CD4-positive, alpha-beta T cell (primary cell): ENCODE results near the gene BLOC1S4. TPM values are rescaled to one million over a fixed set of nuclear protein-coding genes. Genes with fewer than 3 reads are reported as not detected.

Experiments used
- ATAC-seq: fragments of 200-7000 bp; cut with Tn5 transposase; one replicate; pipeline ENCODE4 v1.10.0; 2022; ENCODE audit warnings: mild to moderate bottlenecking; ENCODE audit not compliant: poor library complexity
- CTCF ChIA-PET: fragments of 350-600 bp; sonication (Branson Sonifier 250); formaldehyde crosslinking; loops from one replicate; lab custom pipeline; 2021; ENCODE audit warnings: antibody characterized with exemption, inconsistent platforms; lab: Charles Lee
- POLR2A ChIA-PET: fragments of 350-600 bp; sonication (Branson Sonifier 250); formaldehyde crosslinking; loops from one replicate; lab custom pipeline; 2021; ENCODE audit warnings: antibody characterized with exemption, inconsistent platforms; lab: Charles Lee
- DNase-seq, 14 experiments: peaks; one replicate each; pipeline ENCODE4 v3.0.0-alpha.2; 2013 to 2020; ENCODE audit warnings: mixed read lengths in 2 of 14
- H3K27ac ChIP-seq, 2 donors: one replicate each; pipeline versions ENCODE4 v1.5.1 to v1.7.0; 2013; ENCODE audit warnings: low read length in 2 of 2, low read depth in 1 of 2, mild to moderate bottlenecking in 1 of 2
- H3K27me3 ChIP-seq, 2 experiments: 1 replicate in 1 of 2; 2 replicates in 1 of 2; pipeline versions ENCODE4 v1.6.1 to v1.7.0; 2013; ENCODE audit warnings: low read length in 2 of 2, control low read depth in 1 of 2, mild to moderate bottlenecking in 1 of 2, moderate library complexity in 1 of 2; ENCODE audit not compliant: insufficient read depth in 2 of 2, control insufficient read depth in 1 of 2
- H3K36me3 ChIP-seq: one replicate; pipeline ENCODE4 v1.6.1; 2013; ENCODE audit warnings: low read length, control low read depth; ENCODE audit not compliant: insufficient read depth
- H3K4me1 ChIP-seq: one replicate; pipeline ENCODE4 v1.6.1; 2013; ENCODE audit warnings: low read length, control low read depth; ENCODE audit not compliant: insufficient read depth
- H3K4me3 ChIP-seq: one replicate; pipeline ENCODE4 v1.5.1; 2013; ENCODE audit warnings: mild to moderate bottlenecking, low read length, moderate library complexity
- H3K9me3 ChIP-seq, 2 experiments: 1 replicate in 1 of 2; 2 replicates in 1 of 2; pipeline versions ENCODE4 v1.6.1 to v1.7.0; 2013; ENCODE audit warnings: low read length in 2 of 2, mild to moderate bottlenecking in 2 of 2, control low read depth in 1 of 2, moderate library complexity in 1 of 2; ENCODE audit not compliant: control insufficient read depth in 1 of 2, insufficient read depth in 1 of 2
- H3K27ac Mint-ChIP-seq: one replicate; pipeline ENCODE4 v1.8.0; 2020; ENCODE audit warnings: mixed read lengths
- H3K27me3 Mint-ChIP-seq: one replicate; pipeline ENCODE4 v1.8.0; 2021; ENCODE audit warnings: mixed read lengths
- H3K36me3 Mint-ChIP-seq: one replicate; pipeline ENCODE4 v1.8.0; 2021; ENCODE audit warnings: low read depth, mixed read lengths
- H3K4me1 Mint-ChIP-seq: one replicate; pipeline ENCODE4 v1.8.0; 2021; ENCODE audit warnings: low read depth, mixed read lengths
- H3K4me3 Mint-ChIP-seq: one replicate; pipeline ENCODE4 v1.8.0; 2020; ENCODE audit warnings: mild to moderate bottlenecking, mixed read lengths
- H3K9me3 Mint-ChIP-seq: one replicate; pipeline ENCODE4 v1.8.0; 2020; ENCODE audit warnings: mixed read lengths
- intact Hi-C, 2 experiments: fragments of 100-400 bp; cut with DNase I in 1 of 2; cut with micrococcal nuclease in 1 of 2; formaldehyde crosslinking; loops; one replicate each; pipeline versions ENCODE4 v1.15.1 to v1.9.0; 2023 to 2025; cut with DNase I, micrococcal nuclease
- total RNA-seq, 174 experiments: library from RNA in 2 of 174; stranded (reverse) in 2 of 174; gene quantifications; one replicate each; pipeline ENCODE4 v1.2.3 and lab custom pipeline; 2021 to 2026
- TF ChIP-seq, protein P1 (sequence below): fragments of 200-600 bp; IDR thresholded peaks from one replicate; pipeline ENCODE4 v1.8.0; 2022; ENCODE audit warnings: antibody characterized with exemption, mild to moderate bottlenecking

BLOC1S4 gene
- total RNA-seq, 2 experiments from 2014 or later: 24.6 to 27.6 TPM

DNA sequence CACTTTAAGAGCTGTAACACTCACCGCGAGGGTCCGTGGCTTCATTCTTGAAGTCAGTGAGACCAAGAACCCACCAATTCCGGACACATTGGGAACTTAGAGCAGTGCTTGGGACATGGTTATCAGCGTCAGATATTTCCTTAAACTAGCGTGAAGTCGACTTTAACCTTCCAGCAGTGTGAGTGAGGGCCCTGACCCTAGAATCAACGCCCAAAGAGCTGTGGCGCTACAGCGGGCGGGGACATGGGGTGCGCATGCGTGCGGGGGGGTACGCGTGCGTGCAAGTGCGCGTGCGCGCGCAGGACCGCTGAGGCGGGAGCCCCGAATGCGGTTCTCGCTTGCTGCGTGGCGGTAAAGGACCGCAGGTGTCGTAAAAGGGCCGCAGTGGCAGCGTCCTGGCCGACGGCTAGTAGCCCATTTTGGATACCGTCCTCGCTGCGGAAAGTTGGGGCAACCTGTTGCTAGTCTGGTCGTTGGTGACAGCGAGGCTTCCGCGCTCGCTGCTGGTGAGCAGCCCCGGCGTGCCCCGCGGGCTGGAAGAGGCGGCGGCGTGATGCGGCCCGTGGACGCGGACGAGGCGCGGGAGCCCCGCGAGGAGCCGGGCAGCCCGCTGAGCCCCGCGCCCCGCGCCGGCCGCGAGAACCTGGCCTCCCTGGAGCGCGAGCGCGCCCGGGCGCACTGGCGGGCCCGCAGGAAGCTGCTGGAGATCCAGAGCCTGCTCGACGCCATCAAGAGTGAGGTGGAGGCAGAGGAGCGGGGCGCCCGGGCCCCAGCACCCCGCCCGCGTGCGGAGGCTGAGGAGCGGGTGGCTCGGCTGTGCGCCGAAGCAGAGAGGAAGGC lies 42.1 kb upstream of the BLOC1S4 start:
- peak; percentile 82 for ATAC-seq
- no peaks in the 10 kb centered on the region for H3K27me3 Mint-ChIP-seq
- peak overlapping the region; percentile 96 for H3K27ac Mint-ChIP-seq

DNA sequence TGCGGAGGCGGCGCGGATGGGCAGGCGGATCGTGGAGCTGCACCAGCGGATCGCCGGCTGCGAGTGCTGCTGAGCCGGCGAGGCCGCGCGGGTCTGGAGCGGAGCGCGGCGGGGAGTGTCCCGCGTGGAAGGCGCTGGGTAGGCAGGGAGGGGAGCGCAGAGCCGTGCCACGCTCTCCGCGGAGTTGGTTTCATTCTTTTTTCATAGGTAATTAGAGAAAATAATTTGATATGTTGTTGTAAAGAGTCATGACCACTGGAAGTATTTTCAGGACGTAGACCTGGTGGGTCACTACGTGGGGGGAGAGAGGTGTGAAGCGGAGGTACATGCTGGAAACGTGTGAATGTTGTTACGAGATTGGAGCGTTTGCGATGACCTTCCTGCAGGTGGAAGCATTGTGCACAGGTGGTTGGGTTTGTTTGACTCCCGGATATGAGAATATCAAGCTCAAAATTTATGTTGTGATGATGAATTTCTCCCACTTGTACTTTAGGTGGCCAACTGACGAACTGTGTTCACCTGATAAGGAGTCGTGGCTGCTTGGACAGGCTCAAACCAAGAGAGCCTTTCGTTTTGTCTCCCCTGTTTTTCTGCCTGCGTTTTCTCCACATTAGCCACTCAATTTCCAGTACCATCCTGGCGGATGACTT lies 41.3 kb upstream of the BLOC1S4 start:
- intact Hi-C loops: loop anchor here (1.0 to 10.0 kb wide), 8 partner anchors 14 to 200 kb away; partner anchors contain the start of genes BLOC1S4 (in 2 of the 2), MRFAP1L1 (in 2 of the 2), KIAA0232 (in 1 of the 2) and MRFAP1 (in 1 of the 2)
- POLR2A ChIA-PET: interaction anchor here (0.6 to 7.5 kb wide), 27 partner anchors 10 to 415 kb away, joined by 3 to 245 read pairs (median 12); partner anchors contain the start of genes BLOC1S4, GRPEL1, MAN2B2 and MRFAP1
- peaks cover 23% of the 10 kb centered on the region for H3K36me3 ChIP-seq
- H3K36me3 Mint-ChIP-seq: peaks cover 64% of the 10 kb centered on the region
- no peaks in the 10 kb centered on the region for H3K27me3 ChIP-seq
- peak overlapping the region; percentile 97 for H3K4me3 Mint-ChIP-seq
- no peaks in the 10 kb centered on the region for H3K9me3 Mint-ChIP-seq
- H3K4me1 Mint-ChIP-seq: peaks cover 55% of the 10 kb centered on the region
- peaks cover 0 to 10% of the 10 kb centered on the region in 2 experiments for H3K9me3 ChIP-seq
- peak overlapping the region; percentile 2 to 76 for H3K27ac ChIP-seq
- peak; percentile 54 to 90 (median 63) for DNase-seq
- peak overlapping the region; percentile 96 for H3K27ac Mint-ChIP-seq
- H3K4me1 ChIP-seq: peaks cover 57% of the 10 kb centered on the region
- H3K4me3 ChIP-seq: peak overlapping the region; percentile 64
- CTCF ChIA-PET: interaction anchor here (0.6 to 4.1 kb wide), 23 partner anchors 9 to 396 kb away, joined by 3 to 74 read pairs (median 4); partner anchors contain the start of genes BLOC1S4, KIAA0232, MRFAP1 and MRFAP1L1
- TF ChIP-seq, protein P1, sequence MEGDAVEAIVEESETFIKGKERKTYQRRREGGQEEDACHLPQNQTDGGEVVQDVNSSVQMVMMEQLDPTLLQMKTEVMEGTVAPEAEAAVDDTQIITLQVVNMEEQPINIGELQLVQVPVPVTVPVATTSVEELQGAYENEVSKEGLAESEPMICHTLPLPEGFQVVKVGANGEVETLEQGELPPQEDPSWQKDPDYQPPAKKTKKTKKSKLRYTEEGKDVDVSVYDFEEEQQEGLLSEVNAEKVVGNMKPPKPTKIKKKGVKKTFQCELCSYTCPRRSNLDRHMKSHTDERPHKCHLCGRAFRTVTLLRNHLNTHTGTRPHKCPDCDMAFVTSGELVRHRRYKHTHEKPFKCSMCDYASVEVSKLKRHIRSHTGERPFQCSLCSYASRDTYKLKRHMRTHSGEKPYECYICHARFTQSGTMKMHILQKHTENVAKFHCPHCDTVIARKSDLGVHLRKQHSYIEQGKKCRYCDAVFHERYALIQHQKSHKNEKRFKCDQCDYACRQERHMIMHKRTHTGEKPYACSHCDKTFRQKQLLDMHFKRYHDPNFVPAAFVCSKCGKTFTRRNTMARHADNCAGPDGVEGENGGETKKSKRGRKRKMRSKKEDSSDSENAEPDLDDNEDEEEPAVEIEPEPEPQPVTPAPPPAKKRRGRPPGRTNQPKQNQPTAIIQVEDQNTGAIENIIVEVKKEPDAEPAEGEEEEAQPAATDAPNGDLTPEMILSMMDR: peak; percentile 78
- ATAC-seq: peak; percentile 57
- no peaks in the 10 kb centered on the region for H3K27me3 Mint-ChIP-seq

More for the DNA sequence above, 42.1 kb upstream of the BLOC1S4 start:
- Histone ChIP-seq H3K27ac (peak overlapping the region; percentile 72 to 76), H3K9me3 (peaks cover 0 to 3% of the 10 kb centered on the region in 2 experiments), H3K27me3 (no peaks in the 10 kb centered on the region), H3K36me3 (peaks cover 25% of the 10 kb centered on the region), H3K4me1 (peaks cover 53% of the 10 kb centered on the region), H3K4me3 (peak overlapping the region; percentile 64)
- ChIA-PET CTCF (interaction anchor here (0.6 to 4.1 kb wide), 16 partner anchors 10 to 397 kb away, joined by 3 to 74 read pairs (median 16); partner anchors contain the start of genes BLOC1S4, KIAA0232, MRFAP1 and MRFAP1L1), POLR2A (interaction anchor here (0.6 to 7.5 kb wide), 27 partner anchors 10 to 415 kb away, joined by 3 to 245 read pairs (median 10); partner anchors contain the start of genes BLOC1S4, GRPEL1, MAN2B2 and MRFAP1)
- intact Hi-C loops: loop anchor here (1.0 to 10.0 kb wide), 9 partner anchors 15 to 200 kb away; partner anchors contain the start of genes BLOC1S4 (in 2 of the 2), KIAA0232 (in 2 of the 2), MRFAP1L1 (in 2 of the 2) and MRFAP1 (in 1 of the 2)
- TF ChIP-seq, protein P1: no peak
- DNase-seq: peak; percentile 87 to 99 (median 94)
- Mint-ChIP-seq H3K36me3 (peaks cover 59% of the 10 kb centered on the region), H3K4me1 (peaks cover 50% of the 10 kb centered on the region), H3K9me3 (no peaks in the 10 kb centered on the region), H3K4me3 (peak overlapping the region; percentile 97)
